PC-9 (cell line): ENCODE measurements around the gene PSG4. TPM values are rescaled to one million over a fixed set of nuclear protein-coding genes. Genes with fewer than 3 reads are reported as not detected.
A peak's percentile ranks its signal among the peaks of the same experiment; 100 is the strongest.
"Not testable (repeated sequence)": the region's sequence is repeated elsewhere in the genome, so short reads cannot be mapped to it uniquely, and the experiment has no call there.

Source experiments
- Bru-seq: library from RNA; stranded (reverse); fragments of 400-500 nt; gene quantifications from one replicate; lab custom pipeline; 2021; lab: Mats Ljungman, UMichigan
- BruChase-seq, 2 experiments: library from RNA; stranded (reverse); fragments of 400-500 nt; gene quantifications; one replicate each; lab custom pipeline; 2021; lab: Mats Ljungman, UMichigan
- BruUV-seq: library from RNA; stranded (reverse); fragments of 400-500 nt; replicated peaks from 2 replicates; lab custom pipeline; 2021; lab: Mats Ljungman, UMichigan
- CTCF ChIA-PET: fragments of 300-600 bp; sonication (Branson Sonifier 250); formaldehyde crosslinking; loops from one replicate; lab custom pipeline; 2022; ENCODE audit warnings: antibody characterized with exemption; lab: Charles Lee
- POLR2A ChIA-PET: fragments of 300-600 bp; sonication (Branson Sonifier 250); formaldehyde crosslinking; loops from one replicate; lab custom pipeline; 2022; ENCODE audit warnings: antibody characterized with exemption; ENCODE audit not compliant: unreplicated experiment; lab: Charles Lee
- DNase-seq, 2 experiments: peaks; one replicate each; pipeline versions ENCODE4 v3.0.0 to v3.0.0-alpha.2; 2015 to 2022; ENCODE audit warnings: mixed read lengths in 1 of 2
- H2AFZ ChIP-seq: fragments of 200-600 bp; sonication (generic); 2 replicates; pipeline ENCODE4 v1.8.1; 2017; ENCODE audit warnings: antibody characterized with exemption
- H3F3A ChIP-seq: fragments of 200-600 bp; sonication (generic); 2 replicates; pipeline ENCODE4 v1.8.1; 2017; ENCODE audit warnings: antibody characterized with exemption, mild to moderate bottlenecking, low read depth; ENCODE audit not compliant: insufficient read depth
- H3K27ac ChIP-seq: fragments of 200-600 bp; sonication (generic); 2 replicates; pipeline ENCODE4 v1.6.1; 2016; ENCODE audit warnings: mixed run types
- H3K27me3 ChIP-seq: fragments of 200-600 bp; sonication (generic); 2 replicates; pipeline ENCODE4 v1.6.1; 2016; ENCODE audit warnings: low read depth, mixed run types; ENCODE audit not compliant: insufficient read depth
- H3K36me3 ChIP-seq: fragments of 200-600 bp; sonication (generic); 2 replicates; pipeline ENCODE4 v1.6.1; 2016; ENCODE audit warnings: low read depth, mixed run types
- H3K4me1 ChIP-seq: fragments of 200-600 bp; sonication (generic); replicated peaks from 2 replicates; pipeline ENCODE4 v1.6.1; 2016; ENCODE audit warnings: mixed run types; ENCODE audit not compliant: insufficient read depth
- H3K4me2 ChIP-seq: fragments of 200-600 bp; sonication (generic); 2 replicates; pipeline ENCODE4 v1.6.1; 2017; ENCODE audit warnings: mixed run types
- H3K4me3 ChIP-seq: fragments of 200-600 bp; sonication (generic); 2 replicates; pipeline ENCODE4 v1.6.1; 2016; ENCODE audit warnings: mixed run types
- H3K79me2 ChIP-seq: fragments of 200-600 bp; sonication (generic); 2 replicates; pipeline ENCODE4 v1.6.1; 2017; ENCODE audit warnings: low read depth, mixed run types
- H3K9me2 ChIP-seq: fragments of 200-600 bp; sonication (generic); 2 replicates; pipeline ENCODE4 v1.8.1; 2017; ENCODE audit warnings: mild to moderate bottlenecking; ENCODE audit not compliant: insufficient read depth
- H3K9me3 ChIP-seq: fragments of 200-600 bp; sonication (generic); 2 replicates; pipeline ENCODE4 v1.8.1; 2016; ENCODE audit warnings: low read depth; ENCODE audit not compliant: insufficient read depth
- H4K20me1 ChIP-seq: fragments of 200-600 bp; sonication (generic); 2 replicates; pipeline ENCODE4 v1.8.1; 2017; ENCODE audit not compliant: insufficient read depth
- intact Hi-C: fragments of 100-400 bp; cut with micrococcal nuclease; formaldehyde crosslinking; loops from one replicate; pipeline ENCODE4 v1.10.0; 2022; ENCODE audit not compliant: unreplicated experiment
- long read RNA-seq: library from polyadenylated mRNA; stranded (forward); transcript quantifications from one replicate; pipeline ENCODE4 v2.0.0, GENCODE V29; 2022
- total RNA-seq: library from RNA; stranded (reverse); gene quantifications from 2 replicates; pipeline ENCODE4 v1.2.3, GENCODE V29; 2021

Gene PSG4
- 0.24 TPM in 1 of 2 replicates, not detected in the other for total RNA-seq
- percentile 16 among the genes with signal in this experiment for Bru-seq, nascent RNA
- percentile 5 among the genes with signal in this experiment for BruChase-seq, experiment 1, labeled RNA remaining after a 2-hour chase
- percentile 12 among the genes with signal in this experiment for BruChase-seq, experiment 2, labeled RNA remaining after a 6-hour chase
- long read RNA-seq: 0 reads

- H3F3A ChIP-seq, H3K4me3 ChIP-seq, H3K27me3 ChIP-seq, H2AFZ ChIP-seq, H3K4me1 ChIP-seq, POLR2A ChIA-PET, BruUV-seq, DNase-seq, H3K4me2 ChIP-seq, intact Hi-C loops, H3K27ac ChIP-seq, H3K9me2 ChIP-seq, H3K79me2 ChIP-seq, H3K36me3 ChIP-seq, H3K9me3 ChIP-seq, H4K20me1 ChIP-seq: not testable (repeated sequence)
- CTCF ChIA-PET: interaction anchor here (0.6 kb wide), 2 partner anchors 18 to 512 kb away, joined by 3 read pairs; no protein-coding TSS in a partner anchor
Measured at GRCh38 chr19:43205471-43206105, at the start of gene PSG4. Gene PSG4 (minus strand): TSS chr19:43205638. CDS start chr19:43205536, 102 bp downstream.

- H2AFZ ChIP-seq, H3K27me3 ChIP-seq, H3K79me2 ChIP-seq, H3F3A ChIP-seq, POLR2A ChIA-PET, DNase-seq, intact Hi-C loops, H3K9me2 ChIP-seq, BruUV-seq, CTCF ChIA-PET, H3K4me3 ChIP-seq, H3K4me2 ChIP-seq, H3K27ac ChIP-seq, H3K9me3 ChIP-seq, H3K4me1 ChIP-seq, H3K36me3 ChIP-seq, H4K20me1 ChIP-seq: not testable (repeated sequence)
Measured at GRCh38 chr19:43251428-43251827, 46.0 kb upstream of the PSG4 start.

GRCh38 chr19:43250296-43250695 is 44.9 kb upstream of the PSG4 start:
- H3K36me3 ChIP-seq, H3F3A ChIP-seq, H2AFZ ChIP-seq, H3K4me1 ChIP-seq, POLR2A ChIA-PET, H3K9me3 ChIP-seq, BruUV-seq, H3K79me2 ChIP-seq, H3K4me3 ChIP-seq, H3K27me3 ChIP-seq, H3K4me2 ChIP-seq, H4K20me1 ChIP-seq, intact Hi-C loops, CTCF ChIA-PET, H3K27ac ChIP-seq, H3K9me2 ChIP-seq, DNase-seq: not testable (repeated sequence)

- CTCF ChIA-PET, H3K4me1 ChIP-seq, H2AFZ ChIP-seq, H3K79me2 ChIP-seq, H4K20me1 ChIP-seq, BruUV-seq, H3K9me2 ChIP-seq, H3K27ac ChIP-seq, H3K9me3 ChIP-seq, H3K4me3 ChIP-seq, H3F3A ChIP-seq, H3K36me3 ChIP-seq, intact Hi-C loops, H3K4me2 ChIP-seq, H3K27me3 ChIP-seq: not testable (repeated sequence)
- DNase-seq: peak in 1 of 2 experiments; percentile 60
- POLR2A ChIA-PET: interaction anchor here (0.6 kb wide), 1 partner anchor 351 kb away, joined by 5 read pairs; no protein-coding TSS in a partner anchor
Measured at GRCh38 chr19:43248635-43249002, 43.2 kb upstream of the PSG4 start.

GRCh38 chr19:43247243-43247880 is 41.9 kb upstream of the PSG4 start:
- H3K36me3 ChIP-seq, H3K27me3 ChIP-seq, DNase-seq, H3K9me3 ChIP-seq, H3K4me1 ChIP-seq, BruUV-seq, H2AFZ ChIP-seq, intact Hi-C loops, H3K4me3 ChIP-seq, H3K4me2 ChIP-seq, H3K79me2 ChIP-seq, H3K27ac ChIP-seq, H4K20me1 ChIP-seq, H3F3A ChIP-seq, POLR2A ChIA-PET, H3K9me2 ChIP-seq: not testable (repeated sequence)
- CTCF ChIA-PET: interaction anchor here (0.8 kb wide), 1 partner anchor 23 kb away, joined by 3 read pairs; no protein-coding TSS in a partner anchor

GRCh38 chr19:43245848-43246247 is 40.4 kb upstream of the PSG4 start:
- H4K20me1 ChIP-seq, H3K9me2 ChIP-seq, H3F3A ChIP-seq, H3K4me3 ChIP-seq, H3K27ac ChIP-seq, H3K4me1 ChIP-seq, H3K9me3 ChIP-seq, H3K4me2 ChIP-seq, H2AFZ ChIP-seq, intact Hi-C loops, CTCF ChIA-PET, POLR2A ChIA-PET, H3K36me3 ChIP-seq, BruUV-seq, H3K27me3 ChIP-seq, DNase-seq, H3K79me2 ChIP-seq: not testable (repeated sequence)

GRCh38 chr19:43242211-43242610 is 36.8 kb upstream of the PSG4 start:
- H3K4me3 ChIP-seq, POLR2A ChIA-PET, H4K20me1 ChIP-seq, H3F3A ChIP-seq, H2AFZ ChIP-seq, H3K27ac ChIP-seq, H3K4me1 ChIP-seq, CTCF ChIA-PET, H3K4me2 ChIP-seq, intact Hi-C loops, H3K9me3 ChIP-seq, BruUV-seq, H3K79me2 ChIP-seq, DNase-seq, H3K9me2 ChIP-seq, H3K27me3 ChIP-seq, H3K36me3 ChIP-seq: not testable (repeated sequence)
